DMS114 treated with DMSO at 0.1 percent for 48 hours (cell line): ENCODE measurements around the gene SERPINB6.
A peak's percentile ranks its signal among the peaks of the same experiment; 100 is the strongest.
"Not testable (repeated sequence)": the region's sequence is repeated elsewhere in the genome, so short reads cannot be mapped to it uniquely, and the experiment has no call there.

ENCODE experiments used
- DNase-seq: peaks from one replicate; lab custom pipeline; 2025; ENCODE audit not compliant: unreplicated experiment; lab: John Stamatoyannopoulos, UW

The SERPINB6 gene

DNA sequence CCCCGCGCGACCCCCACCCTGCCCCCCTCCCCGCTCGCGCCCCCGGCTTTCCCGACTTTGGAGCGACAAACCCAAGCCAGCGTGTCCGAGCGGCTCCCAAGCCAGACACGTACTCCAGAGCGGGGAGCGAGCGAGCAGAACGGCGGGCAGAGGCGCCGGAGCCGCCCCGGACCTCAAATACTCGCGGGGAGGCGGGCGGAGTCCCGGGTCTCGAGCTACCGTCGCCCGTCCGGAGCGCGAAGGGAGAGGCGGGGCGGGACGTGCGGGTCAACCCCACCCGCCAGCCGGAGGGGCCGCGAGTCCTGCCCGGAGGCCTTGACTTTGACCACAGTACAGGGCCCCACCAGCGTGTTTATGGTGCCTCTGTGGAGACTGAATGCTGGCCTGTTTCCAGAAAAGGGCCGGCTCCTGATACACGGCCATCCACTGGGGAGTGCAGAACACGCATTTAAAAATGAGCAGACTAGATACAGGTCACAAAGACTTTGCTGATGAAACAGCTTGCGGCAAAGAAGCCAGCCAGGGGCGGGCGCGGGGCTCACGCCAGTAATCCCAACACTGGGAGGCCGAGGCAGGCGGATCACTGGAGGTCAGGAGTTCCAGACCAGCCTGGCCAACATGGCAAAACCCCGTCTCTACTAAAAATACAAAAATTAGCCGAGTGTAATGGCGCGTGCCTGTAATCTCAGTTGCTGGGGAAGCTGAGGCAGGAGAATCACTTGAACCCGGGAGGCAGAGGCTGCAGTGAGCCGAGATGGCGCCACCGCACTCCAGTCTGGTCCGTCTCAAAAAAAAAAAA, at the start of gene SERPINB6:
Gene SERPINB6, minus strand, starts transcription at position 148 of the 799 bp plus-strand sequence. CDS start 12,235 bp downstream, outside the sequence.
- DNase-seq, result peak; percentile 53

GRCh38 chr6:3019749-3020320, 48.5 kb upstream of the SERPINB6 start:
- no peak for DNase-seq

DNA sequence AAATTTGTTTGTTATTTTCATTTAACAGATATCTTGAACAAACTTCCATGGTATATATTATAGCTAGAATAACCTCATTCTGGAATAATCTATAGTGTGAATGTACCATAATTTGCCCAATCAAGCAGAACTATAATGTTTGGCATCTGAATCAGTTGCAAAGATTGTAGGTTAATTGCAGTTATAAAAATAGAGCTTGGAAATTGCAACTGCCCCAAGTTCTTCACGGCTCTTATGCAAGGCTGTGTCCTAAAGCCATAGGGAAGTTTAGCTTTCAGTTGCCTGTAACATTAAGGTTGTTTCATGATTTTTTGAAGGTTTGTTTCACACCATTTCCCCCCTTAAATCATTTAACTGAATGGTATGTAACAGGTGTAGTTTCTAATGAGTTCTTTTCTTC, 47.7 kb upstream of the SERPINB6 start:
- DNase-seq, result no peak

DNA sequence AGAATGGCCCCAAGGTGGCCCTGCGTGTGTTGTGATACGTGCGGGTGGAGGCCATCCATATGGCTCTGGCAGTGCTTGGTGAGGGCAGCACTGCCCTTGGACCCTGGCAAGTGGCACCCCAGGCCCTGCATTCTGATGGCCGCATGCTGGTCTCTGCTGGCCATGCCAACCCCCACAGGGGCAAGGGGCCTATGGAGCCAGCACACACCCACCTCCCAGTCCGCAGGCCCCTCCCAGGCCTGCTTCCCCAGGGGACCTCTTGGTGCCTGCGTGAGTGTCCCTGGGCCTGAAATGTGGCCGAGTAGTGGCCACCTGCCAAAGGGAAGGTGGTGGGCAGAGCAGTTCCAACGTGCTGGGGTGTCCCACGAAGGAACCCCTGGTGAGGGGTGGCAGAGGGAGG, 45.9 kb upstream of the SERPINB6 start:
- no peak for DNase-seq

DNA sequence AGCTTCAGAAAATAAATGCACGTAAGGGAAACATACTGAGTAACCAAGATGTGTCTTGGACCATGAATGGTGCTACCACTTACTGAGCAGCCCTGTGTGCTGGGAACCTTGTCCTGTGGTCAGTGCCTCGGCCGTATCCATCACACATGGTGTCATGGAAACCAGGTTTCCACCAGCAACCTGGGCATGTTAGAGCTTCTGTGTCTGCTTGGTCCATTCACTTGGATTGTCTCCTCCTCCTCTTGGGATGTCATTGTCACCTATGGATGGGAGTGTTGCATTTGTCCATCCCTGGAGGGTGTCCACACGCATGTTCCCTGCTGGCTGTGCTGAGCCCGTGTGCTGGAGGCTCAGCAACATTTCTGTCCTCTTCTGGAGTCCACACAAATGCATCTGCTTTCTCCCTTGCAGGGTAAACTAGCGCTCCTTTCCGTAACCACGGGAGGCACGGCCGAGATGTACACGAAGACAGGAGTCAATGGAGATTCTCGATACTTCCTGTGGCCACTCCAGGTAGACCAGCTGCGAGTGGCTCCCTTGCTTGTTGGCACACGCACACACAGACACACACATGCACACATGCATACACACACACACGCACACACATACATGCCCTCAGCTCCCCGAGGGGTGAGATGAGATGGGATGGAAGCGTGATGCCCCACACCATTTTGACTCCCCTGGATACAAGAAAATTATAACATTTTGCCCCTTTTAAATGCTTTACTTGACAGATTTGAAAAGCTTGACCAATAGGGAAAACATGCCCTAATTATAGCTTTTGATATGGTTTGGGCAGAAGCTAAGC, 45.3 kb upstream of the SERPINB6 start:
- DNase-seq, result no peak

- DNase-seq, result no peak
These were observed 43.8 kb upstream of the SERPINB6 start for GRCh38 chr6:3015144-3015543.

- DNase-seq, result no peak
These were observed 43.3 kb upstream of the SERPINB6 start for GRCh38 chr6:3014675-3015066.

GRCh38 chr6:3013901-3014674, 42.7 kb upstream of the SERPINB6 start:
- no peak for DNase-seq

GRCh38 chr6:3013486-3013885, 42.1 kb upstream of the SERPINB6 start:
- no peak for DNase-seq

GRCh38 chr6:3011592-3011991, 40.2 kb upstream of the SERPINB6 start:
- no peak for DNase-seq

DNA sequence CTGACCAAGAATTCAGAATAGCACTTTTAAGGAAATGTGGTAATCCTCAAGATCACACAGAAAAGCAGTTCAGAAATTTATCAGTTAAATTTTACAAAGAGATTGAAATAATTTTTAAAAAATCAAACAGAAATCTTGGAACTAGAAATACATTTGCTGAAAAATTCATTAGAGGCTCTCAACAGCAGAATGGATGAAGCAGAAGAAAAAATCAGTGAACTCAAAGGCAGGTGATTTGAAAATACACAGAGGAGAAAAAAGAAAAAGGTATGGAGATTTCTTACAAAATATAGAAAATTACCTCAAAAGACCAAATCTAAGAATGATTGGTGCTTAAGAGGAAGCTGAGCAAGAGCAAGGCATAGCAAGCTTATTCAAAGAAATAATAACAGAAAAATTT, 39.8 kb upstream of the SERPINB6 start:
- no peak for DNase-seq

DNA sequence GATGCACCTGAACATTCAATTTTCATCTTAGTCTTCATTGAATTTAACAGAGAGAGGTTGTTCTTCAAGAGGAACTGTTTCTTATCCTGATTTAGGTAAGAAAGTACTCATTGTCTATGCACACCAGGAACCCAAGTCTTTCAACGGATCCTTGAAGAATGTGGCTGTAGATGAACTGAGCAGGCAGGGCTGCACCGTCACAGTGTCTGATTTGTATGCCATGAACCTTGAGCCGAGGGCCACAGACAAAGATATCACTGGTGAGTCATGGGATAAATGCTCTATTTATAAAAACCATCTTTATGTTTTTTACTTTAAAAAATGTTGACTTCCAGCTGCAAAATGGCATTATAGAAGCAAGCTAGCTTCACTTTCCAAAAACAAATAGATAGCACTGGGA, 38.6 kb upstream of the SERPINB6 start:
- no peak for DNase-seq

DNA sequence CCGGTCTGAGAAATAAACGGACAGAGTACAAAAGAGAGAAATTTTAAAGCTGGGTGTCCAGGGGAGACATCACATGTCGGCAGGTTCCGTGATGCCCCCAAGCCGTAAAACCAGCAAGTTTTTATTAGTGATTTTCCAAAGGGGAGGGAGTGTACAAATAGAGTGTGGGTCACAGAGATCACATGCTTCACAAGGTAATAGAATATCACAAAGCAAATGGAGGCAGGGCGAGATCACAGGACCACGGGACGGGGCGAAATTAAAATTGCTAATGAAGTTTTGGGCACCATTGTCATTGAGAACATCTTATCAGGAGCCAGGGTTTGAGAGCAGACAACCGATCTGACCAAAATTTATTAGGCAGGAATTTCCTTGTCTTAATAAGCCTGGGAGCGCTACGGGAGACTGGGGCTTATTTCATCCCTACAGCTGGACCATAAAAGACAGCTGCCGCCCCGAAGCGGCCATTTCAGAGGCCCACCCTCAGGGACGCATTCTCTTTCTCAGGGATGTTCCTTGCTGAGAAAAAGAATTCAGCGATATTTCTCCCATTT, 37.4 kb upstream of the SERPINB6 start:
- DNase-seq, result not testable (repeated sequence)

DNA sequence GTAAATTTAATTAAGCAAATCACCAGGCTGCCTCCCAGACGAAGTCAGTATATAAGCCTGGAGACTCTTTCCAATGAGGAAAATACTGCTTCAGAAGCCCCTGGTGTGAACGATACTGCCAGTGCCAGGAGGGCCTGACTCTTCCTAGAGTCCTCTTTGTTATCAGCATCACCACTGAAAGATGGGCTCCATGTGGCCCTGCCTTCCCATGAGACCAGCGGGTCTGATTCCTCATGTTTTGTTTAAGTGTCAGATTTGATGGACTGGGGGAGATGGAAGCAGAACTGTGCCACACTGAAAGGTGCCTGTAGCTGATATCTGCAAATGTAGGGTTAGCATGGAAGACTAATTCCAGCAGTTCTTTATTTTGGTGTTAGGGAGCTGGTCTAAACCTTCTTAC, 36.2 kb upstream of the SERPINB6 start:
- DNase-seq, result no peak

DNA sequence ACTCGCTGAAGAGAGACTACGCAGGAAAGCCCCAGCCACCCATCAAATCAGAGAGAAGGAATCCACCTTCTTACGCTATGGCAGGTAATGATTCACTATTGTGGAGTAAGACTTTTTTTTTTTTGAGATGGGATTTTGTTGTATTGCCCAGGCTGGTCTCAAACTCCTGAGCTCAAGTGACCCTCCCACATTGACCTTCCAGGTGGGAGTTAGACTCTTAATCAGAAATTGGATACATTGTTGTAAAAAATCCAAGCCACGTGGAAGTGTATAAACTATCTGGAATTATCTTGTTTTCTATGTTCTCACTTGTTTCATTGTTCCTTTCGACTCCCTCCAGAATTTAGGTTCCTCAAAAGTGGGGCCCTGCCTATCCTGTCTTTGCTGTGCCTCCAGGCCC, 35.1 kb upstream of the SERPINB6 start:
- no peak for DNase-seq

GRCh38 chr6:3005874-3006273, 34.5 kb upstream of the SERPINB6 start:
- DNase-seq, result no peak

- no peak for DNase-seq
These were observed 33.7 kb upstream of the SERPINB6 start for GRCh38 chr6:3005077-3005476.

DNA sequence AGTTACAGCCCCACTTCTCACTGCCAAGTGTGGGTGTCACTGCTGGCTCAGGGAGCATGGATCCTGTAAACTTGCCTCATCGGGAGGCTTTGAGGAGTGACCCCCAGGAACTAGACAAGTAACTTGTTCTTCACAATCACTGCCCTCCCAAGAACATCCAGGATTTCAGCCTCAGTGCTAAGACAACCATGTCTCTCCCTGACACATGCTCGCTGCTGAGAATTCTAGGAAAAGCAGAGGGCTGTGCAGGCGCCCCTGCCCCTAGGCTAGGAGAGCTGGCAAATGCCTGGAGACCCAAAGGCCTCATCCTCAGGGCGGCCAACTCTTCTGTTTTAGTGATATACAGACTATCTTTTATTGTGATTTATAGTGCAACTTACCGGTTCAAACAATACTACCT, 31.9 kb upstream of the SERPINB6 start:
- not testable (repeated sequence) for DNase-seq

DNA sequence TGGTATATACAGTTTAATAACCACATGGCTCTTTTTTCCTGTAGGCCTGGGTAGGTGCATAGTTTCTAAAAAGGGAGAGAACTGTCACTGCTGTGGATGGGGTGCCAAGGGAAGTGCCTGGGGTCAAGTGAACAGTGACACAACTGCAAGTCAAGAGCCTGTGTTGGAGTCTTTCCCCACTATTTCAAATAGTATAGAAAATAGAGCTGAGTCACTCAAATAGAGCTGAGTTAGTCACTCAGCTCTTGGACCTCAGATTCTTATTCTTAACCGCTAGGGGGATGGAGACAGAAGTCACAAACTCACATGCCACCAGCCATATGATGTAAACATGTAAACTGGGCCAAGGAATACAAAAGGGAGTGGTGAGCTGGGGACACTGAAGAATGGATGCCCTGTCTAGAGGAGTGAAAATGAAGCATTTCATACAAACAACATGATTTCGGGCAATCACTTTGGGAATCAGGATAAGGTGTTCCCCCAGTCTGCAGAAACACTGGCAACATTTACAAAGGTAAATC, 30.5 kb upstream of the SERPINB6 start:
- peak; percentile 77 for DNase-seq

DNA sequence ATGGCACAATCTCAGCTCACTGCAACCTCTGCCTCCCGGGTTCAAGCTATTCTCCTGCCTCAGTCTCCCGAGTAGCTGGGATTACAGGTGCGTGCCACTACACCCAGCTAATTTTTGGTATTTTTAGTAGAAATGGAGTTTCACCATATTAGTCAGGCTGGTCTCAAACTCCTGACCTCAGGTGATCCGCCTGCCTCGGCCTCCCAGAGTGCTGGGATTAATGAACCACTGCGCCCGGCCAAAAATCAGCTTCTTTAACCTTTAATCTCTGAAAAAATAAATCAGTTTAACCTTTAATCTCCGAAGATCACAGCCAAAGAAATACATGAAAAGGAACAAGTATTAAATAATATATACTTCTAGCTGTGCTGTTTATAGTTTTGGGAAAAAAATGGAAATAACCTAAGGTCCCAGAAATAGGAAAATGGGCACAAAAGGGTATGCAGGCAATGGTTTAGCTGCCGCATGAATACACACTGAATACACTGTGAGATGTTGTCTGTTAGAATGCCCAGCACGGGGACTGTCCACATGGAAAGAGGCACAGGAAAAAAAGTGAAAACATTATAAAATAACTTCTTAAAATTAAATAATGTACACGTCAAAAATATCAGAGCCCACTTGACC, 29.9 kb upstream of the SERPINB6 start:
- DNase-seq, result no peak
